Natural killer cell (primary cell): ENCODE results near the gene TBC1D7. TPM values are rescaled to one million over a fixed set of nuclear protein-coding genes. Genes with fewer than 3 reads are reported as not detected.

ENCODE experiments used
- ATAC-seq, 3 donors: fragments of 150-1000 bp in 2 of 3; fragments of 200-7000 bp in 1 of 3; cut with Tn5 transposase; 1 replicate in 1 of 3; 2 replicates in 2 of 3; pipeline ENCODE4 v1.10.0; 2021; ENCODE audit warnings: mild to moderate bottlenecking in 2 of 3, moderate library complexity in 2 of 3
- DNase-seq, 2 donors: peaks; one replicate each; pipeline versions ENCODE4 v3.0.0 to v3.0.0-alpha.2; 2013 to 2021; ENCODE audit warnings: mixed read lengths in 1 of 2
- H3K27ac ChIP-seq: one replicate; pipeline ENCODE4 v1.5.1; 2013; ENCODE audit warnings: mild to moderate bottlenecking, low read length
- H3K27me3 ChIP-seq: one replicate; pipeline ENCODE4 v1.6.1; 2013; ENCODE audit warnings: low read length; ENCODE audit not compliant: control insufficient read depth, insufficient read depth
- H3K36me3 ChIP-seq: one replicate; pipeline ENCODE4 v1.6.1; 2013; ENCODE audit warnings: low read length; ENCODE audit not compliant: control insufficient read depth, insufficient read depth
- H3K4me1 ChIP-seq: one replicate; pipeline ENCODE4 v1.6.1; 2013; ENCODE audit warnings: low read length; ENCODE audit not compliant: control insufficient read depth, insufficient read depth
- H3K4me3 ChIP-seq: one replicate; pipeline ENCODE4 v1.5.1; 2013; ENCODE audit warnings: low read length
- H3K9me3 ChIP-seq: one replicate; pipeline ENCODE4 v1.6.1; 2013; ENCODE audit warnings: low read length; ENCODE audit not compliant: control insufficient read depth, insufficient read depth
- H3K27ac Mint-ChIP-seq, 2 donors: one replicate each; pipeline ENCODE4 v1.8.0; 2022; ENCODE audit warnings: mild to moderate bottlenecking in 2 of 2, mixed read lengths in 2 of 2, moderate library complexity in 1 of 2
- H3K27me3 Mint-ChIP-seq, 2 donors: one replicate each; pipeline ENCODE4 v1.8.0; 2022; ENCODE audit warnings: low read depth in 2 of 2, mixed read lengths in 2 of 2
- H3K36me3 Mint-ChIP-seq: one replicate; pipeline ENCODE4 v1.8.0; 2022; ENCODE audit warnings: mixed read lengths
- H3K4me1 Mint-ChIP-seq, 2 donors: one replicate each; pipeline ENCODE4 v1.8.0; 2022; ENCODE audit warnings: mixed read lengths in 2 of 2
- H3K4me3 Mint-ChIP-seq: one replicate; pipeline ENCODE4 v1.8.0; 2022; ENCODE audit warnings: mild to moderate bottlenecking, moderate library complexity, mixed read lengths
- H3K9me3 Mint-ChIP-seq, 2 donors: one replicate each; pipeline ENCODE4 v1.8.0; 2022; ENCODE audit warnings: mixed read lengths in 2 of 2
- WGBS: methylation state at CpG from one replicate; pipeline ENCODE4 v1.1.7; 2013; ENCODE audit warnings: missing lambda C conversion rate; ENCODE audit not compliant: insufficient coverage; 5-methylcytosine and 5-hydroxymethylcytosine counted together
- intact Hi-C: fragments of 100-400 bp; cut with micrococcal nuclease; formaldehyde crosslinking; loops from one replicate; pipeline ENCODE4 v1.14.2; 2022
- total RNA-seq, 4 donors: library from RNA; stranded (reverse); fragments of 120-200 nt in 1 of 4; gene quantifications; one replicate each; pipeline versions ENCODE4 v1.2.3 to v1.2.4, GENCODE V29; 2013 to 2022
- TF ChIP-seq, protein P1 (sequence below): fragments of 200-600 bp; IDR thresholded peaks from one replicate; pipeline ENCODE4 v1.8.0; 2022; ENCODE audit warnings: antibody characterized with exemption

The TBC1D7 gene
- total RNA-seq, 3 donors from 2014 or later (not counting 1 experiment from before 2014, with no cell fraction given): 20.1 to 29.7 (median 24.3) TPM

DNA sequence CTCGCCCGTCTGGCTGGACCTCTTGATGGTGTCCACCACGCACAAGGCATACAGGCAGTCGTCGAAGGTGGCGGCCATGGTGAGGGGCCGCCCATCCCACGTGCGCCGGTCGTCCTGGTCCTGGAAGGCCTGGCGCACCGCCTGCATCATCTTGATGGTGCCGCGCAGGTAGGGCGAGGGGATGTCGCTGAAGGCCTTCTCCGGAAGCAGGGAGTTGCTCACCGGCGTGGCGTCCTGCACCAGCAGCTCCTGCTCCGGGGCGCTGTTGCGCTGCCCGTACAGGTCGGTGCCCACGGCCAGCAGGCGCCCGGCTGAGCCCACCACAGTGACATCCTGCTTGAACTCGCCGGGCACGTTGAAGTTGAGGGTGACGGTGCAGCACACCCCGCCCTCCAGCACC lies 36.5 kb upstream of the TBC1D7 start:
- no peak overlapping the region for H3K4me3 Mint-ChIP-seq
- peaks cover 33% of the 10 kb centered on the region in 2 donors for H3K4me1 Mint-ChIP-seq
- no peaks in the 10 kb centered on the region for H3K9me3 Mint-ChIP-seq
- intact Hi-C loops: no loop called here
- Histone ChIP-seq H3K27ac (no peak overlapping the region), H3K9me3 (no peaks in the 10 kb centered on the region), H3K27me3 (no peaks in the 10 kb centered on the region), H3K4me3 (no peak overlapping the region), H3K4me1 (peaks cover 4% of the 10 kb centered on the region), H3K36me3 (peaks cover 24% of the 10 kb centered on the region)
- ATAC-seq (no peak), DNase-seq (no peak)
- no peak overlapping the region for H3K27ac Mint-ChIP-seq
- no peaks in the 10 kb centered on the region for H3K27me3 Mint-ChIP-seq
- TF ChIP-seq, protein P1, sequence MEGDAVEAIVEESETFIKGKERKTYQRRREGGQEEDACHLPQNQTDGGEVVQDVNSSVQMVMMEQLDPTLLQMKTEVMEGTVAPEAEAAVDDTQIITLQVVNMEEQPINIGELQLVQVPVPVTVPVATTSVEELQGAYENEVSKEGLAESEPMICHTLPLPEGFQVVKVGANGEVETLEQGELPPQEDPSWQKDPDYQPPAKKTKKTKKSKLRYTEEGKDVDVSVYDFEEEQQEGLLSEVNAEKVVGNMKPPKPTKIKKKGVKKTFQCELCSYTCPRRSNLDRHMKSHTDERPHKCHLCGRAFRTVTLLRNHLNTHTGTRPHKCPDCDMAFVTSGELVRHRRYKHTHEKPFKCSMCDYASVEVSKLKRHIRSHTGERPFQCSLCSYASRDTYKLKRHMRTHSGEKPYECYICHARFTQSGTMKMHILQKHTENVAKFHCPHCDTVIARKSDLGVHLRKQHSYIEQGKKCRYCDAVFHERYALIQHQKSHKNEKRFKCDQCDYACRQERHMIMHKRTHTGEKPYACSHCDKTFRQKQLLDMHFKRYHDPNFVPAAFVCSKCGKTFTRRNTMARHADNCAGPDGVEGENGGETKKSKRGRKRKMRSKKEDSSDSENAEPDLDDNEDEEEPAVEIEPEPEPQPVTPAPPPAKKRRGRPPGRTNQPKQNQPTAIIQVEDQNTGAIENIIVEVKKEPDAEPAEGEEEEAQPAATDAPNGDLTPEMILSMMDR: no peak
- WGBS: 95% methylated on average over 34 of the region's 34 CpGs
- no peaks in the 10 kb centered on the region for H3K36me3 Mint-ChIP-seq

DNA sequence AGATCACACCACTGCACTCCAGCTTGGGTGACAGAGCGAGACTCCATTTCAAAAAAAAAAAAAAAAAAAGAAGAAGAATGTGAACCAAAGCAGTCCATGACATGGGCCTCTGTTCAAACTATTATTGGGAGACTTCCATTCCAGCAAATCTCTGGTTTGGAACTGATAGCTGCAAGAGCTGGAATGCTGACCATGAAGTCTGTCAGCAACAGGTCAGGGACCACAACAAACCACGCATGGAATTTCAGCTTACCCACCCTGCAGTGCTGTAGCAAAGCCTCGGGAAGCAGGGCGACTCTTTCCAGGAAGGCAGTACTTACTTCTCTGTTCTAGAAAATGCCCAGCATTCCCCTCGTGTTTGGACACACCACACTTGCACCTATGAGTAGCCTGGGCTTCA lies 34.1 kb upstream of the TBC1D7 start:
- DNase-seq (no peak), ATAC-seq (no peak)
- TF ChIP-seq, protein P1: no peak
- Mint-ChIP-seq H3K4me1 (peaks cover 29 to 35% of the 10 kb centered on the region in 2 donors), H3K27ac (peak overlapping the region in 1 of 2 donors; percentile 41), H3K4me3 (no peak overlapping the region), H3K36me3 (no peaks in the 10 kb centered on the region), H3K27me3 (no peaks in the 10 kb centered on the region), H3K9me3 (no peaks in the 10 kb centered on the region)
- no peaks in the 10 kb centered on the region for H3K27me3 ChIP-seq
- peaks cover 9% of the 10 kb centered on the region for H3K4me1 ChIP-seq
- H3K4me3 ChIP-seq: no peak overlapping the region
- H3K9me3 ChIP-seq: no peaks in the 10 kb centered on the region
- WGBS: 99% methylated on average over 5 of the region's 5 CpGs
- H3K36me3 ChIP-seq: peaks cover 24% of the 10 kb centered on the region
- intact Hi-C loops: no loop called here
- H3K27ac ChIP-seq: no peak overlapping the region

DNA sequence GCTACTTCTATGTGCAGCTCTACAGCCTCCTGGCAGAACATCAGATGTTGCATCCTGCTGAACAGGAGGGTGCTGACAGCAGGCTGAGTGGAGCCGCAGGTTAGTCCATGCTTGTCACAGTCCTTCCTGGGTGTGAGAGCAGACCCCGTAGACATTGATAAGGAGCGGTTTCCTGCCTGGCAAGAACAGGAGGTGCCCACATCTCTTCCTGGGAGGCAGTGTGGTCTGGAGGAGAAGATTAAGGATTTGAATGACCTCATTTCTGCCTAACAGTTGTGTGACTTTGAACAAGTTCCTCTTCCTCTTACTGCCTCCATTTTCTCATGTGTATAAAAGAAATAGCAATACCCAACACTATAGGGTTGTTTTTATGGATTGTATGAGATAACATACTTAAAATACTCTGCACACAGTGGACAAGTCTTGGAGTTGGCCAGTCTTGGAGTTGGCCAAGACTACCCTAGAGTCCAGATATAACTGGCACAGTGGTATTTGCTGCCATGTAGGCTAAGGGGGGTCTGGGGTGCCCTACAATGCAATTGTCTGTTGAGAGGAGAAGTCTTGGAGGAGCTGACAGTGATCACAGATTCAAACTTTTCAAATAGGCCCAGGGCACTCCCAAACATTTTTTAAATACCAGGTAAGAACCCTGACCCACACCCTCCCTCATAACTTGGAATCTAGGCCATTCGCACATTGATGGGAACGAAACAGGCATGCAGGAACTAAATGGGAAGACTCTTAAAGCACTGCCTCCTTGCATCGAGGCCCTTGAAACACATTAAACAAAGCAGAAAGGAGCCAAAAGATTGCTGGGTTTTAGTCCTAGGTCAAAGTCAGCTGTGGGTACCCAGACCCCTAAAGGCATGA lies 32.6 kb upstream of the TBC1D7 start:
- Mint-ChIP-seq H3K9me3 (no peaks in the 10 kb centered on the region), H3K4me3 (no peak overlapping the region), H3K36me3 (no peaks in the 10 kb centered on the region), H3K4me1 (peaks cover 41 to 47% of the 10 kb centered on the region in 2 donors), H3K27ac (peak overlapping the region; percentile 43 to 94), H3K27me3 (no peaks in the 10 kb centered on the region)
- Histone ChIP-seq H3K27ac (no peak overlapping the region), H3K27me3 (no peaks in the 10 kb centered on the region), H3K4me1 (peaks cover 17% of the 10 kb centered on the region), H3K4me3 (no peak overlapping the region), H3K9me3 (no peaks in the 10 kb centered on the region), H3K36me3 (peaks cover 24% of the 10 kb centered on the region)
- intact Hi-C loops: no loop called here
- no peak for DNase-seq
- 81% methylated on average over 6 of the region's 6 CpGs for WGBS
- TF ChIP-seq, protein P1: no peak
- ATAC-seq: no peak
